ENCODE results near the gene FILIP1L. TPM values are rescaled to one million over a fixed set of nuclear protein-coding genes. Genes with fewer than 3 reads are reported as not detected.

Gene FILIP1L
- total and polyA plus RNA-seq, 2 donors (not counting 1 experiment from before 2014, with no cell fraction given): 0.32 to 0.48 TPM

DNA sequence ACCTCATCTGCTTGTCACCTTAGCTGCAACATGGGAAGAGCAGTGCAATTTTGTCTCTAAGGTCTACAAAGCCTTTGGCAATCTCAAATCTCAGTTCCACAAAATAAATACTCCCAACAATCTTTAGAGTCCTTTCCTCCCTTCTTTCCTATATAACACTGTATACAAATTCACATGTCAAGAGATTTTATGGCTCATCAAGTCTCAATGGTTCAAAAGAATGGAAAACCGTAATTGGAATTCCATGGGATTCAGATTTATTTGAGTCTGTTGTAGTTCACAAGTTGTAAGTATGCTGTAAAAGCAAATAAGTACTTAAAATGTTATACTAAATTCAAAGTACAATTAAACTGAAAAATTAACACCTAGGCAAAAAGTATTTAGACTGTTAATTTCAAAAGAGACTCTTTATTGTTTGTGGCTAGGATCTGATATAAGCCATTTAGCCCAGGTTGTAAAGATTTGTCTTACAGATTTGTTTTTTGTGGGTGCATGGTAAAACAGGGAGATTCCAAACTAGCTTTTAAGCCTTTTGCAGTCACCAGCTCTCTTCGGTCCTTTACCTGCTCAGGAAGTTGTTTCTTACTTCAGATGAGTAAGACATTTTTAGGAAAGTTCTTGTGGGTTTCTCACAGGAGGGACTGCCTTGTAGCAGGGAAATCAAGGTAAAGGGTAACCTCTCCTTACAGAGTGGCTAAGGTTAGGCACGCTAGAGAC lies 246.5 kb downstream of the FILIP1L start:
- H3K4me1 ChIP-seq (ENCODE audit: control insufficient read depth in 2 of 2, insufficient read depth in 2 of 2, low read length in 2 of 2): no peaks in the 10 kb centered on the region
- CTCF ChIA-PET: no interaction called here
- peaks cover 3% of the 10 kb centered on the region for H4K20me1 ChIP-seq (ENCODE audit: control insufficient read depth, insufficient read depth, low read length, poor library complexity, severe bottlenecking)
- H3K79me2 ChIP-seq (ENCODE audit: control insufficient read depth, insufficient read depth, low read length): peaks cover 12% of the 10 kb centered on the region
- intact Hi-C loops (cut with micrococcal nuclease): no loop called here
- ATAC-seq (ENCODE audit: low read depth) (no peak), DNase-seq (no peak)
- H3K4me3 ChIP-seq (ENCODE audit: control extremely low read depth in 1 of 5, extremely low read depth in 1 of 5, insufficient read depth in 1 of 5, low read depth in 2 of 5, low read length in 4 of 5): no peak overlapping the region
- no peaks in the 10 kb centered on the region for H3K9me3 ChIP-seq (ENCODE audit: control extremely low read depth in 1 of 3, control insufficient read depth in 2 of 3, insufficient read depth in 1 of 3, low read length in 2 of 3)
- POLR2A ChIA-PET: no interaction called here
- H3K9ac ChIP-seq (ENCODE audit: low read length): no peak overlapping the region
- H3K27me3 Mint-ChIP-seq: no peaks in the 10 kb centered on the region
- peaks cover 10% of the 10 kb centered on the region for H3K4me1 Mint-ChIP-seq
- no peak for TF ChIP-seq EZH2 (IDR thresholded peaks at IDR 0.05; ENCODE audit: borderline replicate concordance, insufficient read depth, low read depth, low read length, poor library complexity, severe bottlenecking)
- TF ChIP-seq, protein P1, sequence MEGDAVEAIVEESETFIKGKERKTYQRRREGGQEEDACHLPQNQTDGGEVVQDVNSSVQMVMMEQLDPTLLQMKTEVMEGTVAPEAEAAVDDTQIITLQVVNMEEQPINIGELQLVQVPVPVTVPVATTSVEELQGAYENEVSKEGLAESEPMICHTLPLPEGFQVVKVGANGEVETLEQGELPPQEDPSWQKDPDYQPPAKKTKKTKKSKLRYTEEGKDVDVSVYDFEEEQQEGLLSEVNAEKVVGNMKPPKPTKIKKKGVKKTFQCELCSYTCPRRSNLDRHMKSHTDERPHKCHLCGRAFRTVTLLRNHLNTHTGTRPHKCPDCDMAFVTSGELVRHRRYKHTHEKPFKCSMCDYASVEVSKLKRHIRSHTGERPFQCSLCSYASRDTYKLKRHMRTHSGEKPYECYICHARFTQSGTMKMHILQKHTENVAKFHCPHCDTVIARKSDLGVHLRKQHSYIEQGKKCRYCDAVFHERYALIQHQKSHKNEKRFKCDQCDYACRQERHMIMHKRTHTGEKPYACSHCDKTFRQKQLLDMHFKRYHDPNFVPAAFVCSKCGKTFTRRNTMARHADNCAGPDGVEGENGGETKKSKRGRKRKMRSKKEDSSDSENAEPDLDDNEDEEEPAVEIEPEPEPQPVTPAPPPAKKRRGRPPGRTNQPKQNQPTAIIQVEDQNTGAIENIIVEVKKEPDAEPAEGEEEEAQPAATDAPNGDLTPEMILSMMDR (IDR thresholded peaks at IDR 0.05): no peak
- no peak overlapping the region for H3K27ac ChIP-seq (ENCODE audit: low read length in 2 of 2)
- H3K4me3 Mint-ChIP-seq: no peak overlapping the region
- H3K36me3 ChIP-seq (replicated peaks in 1 of 2; ENCODE audit: control extremely low read depth in 1 of 2, control insufficient read depth in 1 of 2, extremely low read depth in 1 of 2, insufficient read depth in 2 of 2, low read length in 1 of 2): peaks cover 0 to 1% of the 10 kb centered on the region in 2 experiments
- WGBS (ENCODE audit: insufficient coverage): 86% methylated on average over 1 of the region's 3 CpGs
- no peak overlapping the region for H2AFZ ChIP-seq (ENCODE audit: insufficient read depth, low read depth, low read length, poor library complexity, severe bottlenecking)
- H3K4me2 ChIP-seq (replicated peaks; ENCODE audit: low read depth, low read length, poor library complexity, severe bottlenecking): no peak overlapping the region
- no peaks in the 10 kb centered on the region for H3K27me3 ChIP-seq (replicated peaks in 1 of 4; ENCODE audit: control extremely low read depth in 1 of 4, control insufficient read depth in 3 of 4, insufficient read depth in 4 of 4, low read length in 3 of 4)
- H3K9me3 Mint-ChIP-seq (ENCODE audit: insufficient read depth): no peaks in the 10 kb centered on the region
- no peak overlapping the region for H3K27ac Mint-ChIP-seq

DNA sequence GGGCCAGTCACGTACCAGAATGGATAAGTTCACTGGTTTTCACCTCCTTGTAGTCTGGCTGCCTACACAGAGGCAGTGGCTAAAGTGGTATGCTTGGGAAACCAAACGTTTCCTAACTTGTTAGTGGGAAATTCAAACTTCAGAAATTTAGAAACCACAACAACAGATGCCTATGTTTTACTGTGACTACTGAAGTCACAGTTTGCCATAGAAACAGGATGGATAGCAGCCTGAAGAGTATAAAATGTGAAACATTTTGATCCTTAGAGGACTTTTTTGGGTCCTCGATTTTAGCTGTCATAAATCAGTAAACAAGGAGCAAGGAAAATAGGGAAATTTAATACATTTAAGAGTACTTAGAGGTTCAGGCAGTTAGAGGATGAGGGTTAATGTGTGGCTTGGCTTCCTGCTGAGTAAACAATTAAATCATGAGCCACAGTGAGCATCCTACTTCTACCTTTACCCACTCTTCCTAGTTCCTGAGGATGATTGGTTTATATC lies 248.0 kb downstream of the FILIP1L start:
- Histone ChIP-seq H3K36me3 (replicated peaks in 1 of 2; ENCODE audit: control extremely low read depth in 1 of 2, control insufficient read depth in 1 of 2, extremely low read depth in 1 of 2, insufficient read depth in 2 of 2, low read length in 1 of 2) (peaks cover 0 to 1% of the 10 kb centered on the region in 2 experiments), H3K27ac (ENCODE audit: low read length in 2 of 2) (no peak overlapping the region), H4K20me1 (ENCODE audit: control insufficient read depth, insufficient read depth, low read length, poor library complexity, severe bottlenecking) (peaks cover 3% of the 10 kb centered on the region), H3K9ac (ENCODE audit: low read length) (no peak overlapping the region), H2AFZ (ENCODE audit: insufficient read depth, low read depth, low read length, poor library complexity, severe bottlenecking) (no peak overlapping the region), H3K79me2 (ENCODE audit: control insufficient read depth, insufficient read depth, low read length) (peaks cover 12% of the 10 kb centered on the region), H3K4me1 (ENCODE audit: control insufficient read depth in 2 of 2, insufficient read depth in 2 of 2, low read length in 2 of 2) (no peaks in the 10 kb centered on the region), H3K4me2 (replicated peaks; ENCODE audit: low read depth, low read length, poor library complexity, severe bottlenecking) (no peak overlapping the region), H3K4me3 (ENCODE audit: control extremely low read depth in 1 of 5, extremely low read depth in 1 of 5, insufficient read depth in 1 of 5, low read depth in 2 of 5, low read length in 4 of 5) (no peak overlapping the region), H3K27me3 (replicated peaks in 1 of 4; ENCODE audit: control extremely low read depth in 1 of 4, control insufficient read depth in 3 of 4, insufficient read depth in 4 of 4, low read length in 3 of 4) (no peaks in the 10 kb centered on the region), H3K9me3 (ENCODE audit: control extremely low read depth in 1 of 3, control insufficient read depth in 2 of 3, insufficient read depth in 1 of 3, low read length in 2 of 3) (no peaks in the 10 kb centered on the region)
- DNase-seq (no peak), ATAC-seq (ENCODE audit: low read depth) (no peak)
- ChIA-PET POLR2A (no interaction called here), CTCF (no interaction called here)
- H3K4me1 Mint-ChIP-seq: peaks cover 10% of the 10 kb centered on the region
- no peak overlapping the region for H3K27ac Mint-ChIP-seq
- WGBS (ENCODE audit: insufficient coverage): 0% methylated on average over 1 of the region's 3 CpGs
- TF ChIP-seq, protein P1 (IDR thresholded peaks at IDR 0.05): no peak
- no peak for TF ChIP-seq EZH2 (IDR thresholded peaks at IDR 0.05; ENCODE audit: borderline replicate concordance, insufficient read depth, low read depth, low read length, poor library complexity, severe bottlenecking)
- no peaks in the 10 kb centered on the region for H3K9me3 Mint-ChIP-seq (ENCODE audit: insufficient read depth)
- H3K27me3 Mint-ChIP-seq: no peaks in the 10 kb centered on the region
- intact Hi-C loops (cut with micrococcal nuclease): no loop called here
- H3K4me3 Mint-ChIP-seq: no peak overlapping the region

All from B cell (primary cell).